Endothelial cell (in vitro differentiated cells): Measurements from ENCODE around the gene ABCC12. TPM values are rescaled to one million over a fixed set of nuclear protein-coding genes. Genes with fewer than 3 reads are reported as not detected.

Experiments
- DNase-seq: peaks from one replicate; pipeline ENCODE4 v3.0.0; 2021; ENCODE audit warnings: low spot score
- H3K27ac Mint-ChIP-seq: one replicate; pipeline ENCODE4 v1.8.0; 2021; ENCODE audit warnings: mixed read lengths, inconsistent platforms; ENCODE audit not compliant: unreplicated experiment
- H3K27me3 Mint-ChIP-seq: one replicate; pipeline ENCODE4 v1.8.0; 2021; ENCODE audit warnings: mild to moderate bottlenecking, moderate library complexity, mixed read lengths, inconsistent platforms; ENCODE audit not compliant: unreplicated experiment
- H3K36me3 Mint-ChIP-seq: one replicate; pipeline ENCODE4 v1.8.0; 2021; ENCODE audit warnings: mild to moderate bottlenecking, low read depth, mixed read lengths, inconsistent platforms; ENCODE audit not compliant: unreplicated experiment
- H3K4me1 Mint-ChIP-seq: one replicate; pipeline ENCODE4 v1.8.0; 2021; ENCODE audit warnings: mild to moderate bottlenecking, mixed read lengths, inconsistent platforms; ENCODE audit not compliant: unreplicated experiment
- H3K4me3 Mint-ChIP-seq: one replicate; pipeline ENCODE4 v1.8.0; 2021; ENCODE audit warnings: mild to moderate bottlenecking, mixed read lengths, inconsistent platforms; ENCODE audit not compliant: unreplicated experiment
- H3K9me3 Mint-ChIP-seq: one replicate; pipeline ENCODE4 v1.8.0; 2021; ENCODE audit warnings: mixed read lengths, inconsistent platforms; ENCODE audit not compliant: unreplicated experiment
- CTCF ChIP-seq: fragments of 200-600 bp; sonication (generic); IDR thresholded peaks from one replicate; pipeline ENCODE4 v1.5.0; 2021; ENCODE audit warnings: antibody characterized with exemption; ENCODE audit not compliant: unreplicated experiment
- total RNA-seq: library from RNA; stranded (reverse); fragmentation: NEBNext Ultra II Directional; extraction: Animal tissue kit (Norgen Biotek cat#: 25700); gene quantifications from one replicate; pipeline ENCODE4 v1.2.1, GENCODE V29; 2021; ENCODE audit not compliant: unreplicated experiment

The ABCC12 gene
- total RNA-seq, 1 donor from 2014 or later = 0.31 TPM

GRCh38 chr16:48118841-48119240, 37.0 kb downstream of the ABCC12 start:
- Mint-ChIP-seq H3K27ac (no peak overlapping the region), H3K4me3 (no peak overlapping the region), H3K27me3 (peaks cover 13% of the 10 kb centered on the region), H3K36me3 (peaks cover 4% of the 10 kb centered on the region), H3K9me3 (no peaks in the 10 kb centered on the region), H3K4me1 (no peaks in the 10 kb centered on the region)
- DNase-seq = no peak
- TF ChIP-seq CTCF = no peak

- Mint-ChIP-seq H3K4me3 (no peak overlapping the region), H3K36me3 (peaks cover 4% of the 10 kb centered on the region), H3K27me3 (peaks cover 13% of the 10 kb centered on the region), H3K9me3 (no peaks in the 10 kb centered on the region), H3K4me1 (no peaks in the 10 kb centered on the region), H3K27ac (no peak overlapping the region)
- TF ChIP-seq CTCF = peak; percentile 97
- peak; percentile 96 for DNase-seq
These were observed 38.3 kb downstream of the ABCC12 start for GRCh38 chr16:48117217-48118105.

- peaks cover 4% of the 10 kb centered on the region for H3K36me3 Mint-ChIP-seq
- no peaks in the 10 kb centered on the region for H3K9me3 Mint-ChIP-seq
- TF ChIP-seq CTCF = no peak
- no peak overlapping the region for H3K27ac Mint-ChIP-seq
- H3K4me3 Mint-ChIP-seq = no peak overlapping the region
- no peaks in the 10 kb centered on the region for H3K4me1 Mint-ChIP-seq
- H3K27me3 Mint-ChIP-seq = peaks cover 13% of the 10 kb centered on the region
- no peak for DNase-seq
These were observed 40.5 kb downstream of the ABCC12 start for GRCh38 chr16:48115299-48115698.

GRCh38 chr16:48114410-48114809, 41.4 kb downstream of the ABCC12 start:
- DNase-seq = no peak
- H3K4me3 Mint-ChIP-seq = no peak overlapping the region
- H3K4me1 Mint-ChIP-seq = no peaks in the 10 kb centered on the region
- H3K36me3 Mint-ChIP-seq = peaks cover 4% of the 10 kb centered on the region
- H3K27me3 Mint-ChIP-seq = peaks cover 13% of the 10 kb centered on the region
- no peaks in the 10 kb centered on the region for H3K9me3 Mint-ChIP-seq
- TF ChIP-seq CTCF = no peak
- H3K27ac Mint-ChIP-seq = no peak overlapping the region

- Mint-ChIP-seq H3K27me3 (peaks cover 11% of the 10 kb centered on the region), H3K4me1 (no peaks in the 10 kb centered on the region), H3K36me3 (peaks cover 4% of the 10 kb centered on the region), H3K4me3 (no peak overlapping the region), H3K27ac (no peak overlapping the region), H3K9me3 (no peaks in the 10 kb centered on the region)
- DNase-seq = peak; percentile 15
- no peak for TF ChIP-seq CTCF
These were observed 42.3 kb downstream of the ABCC12 start for GRCh38 chr16:48113471-48113870.
